Activated CD8-positive, alpha-beta T cell treated with anti-CD3 and anti-CD28 coated beads, Interleukin-2, amount 10 ng/mL, durations not matched to agents 7 days and 5 days (primary cell): ENCODE measurements around the gene CHAC1. TPM values are rescaled to one million over a fixed set of nuclear protein-coding genes. Genes with fewer than 3 reads are reported as not detected.

ENCODE experiments used
- ATAC-seq: fragments of 150-1000 bp; cut with Tn5 transposase; one replicate; pipeline ENCODE4 v1.10.0; 2021; ENCODE audit warnings: moderate library complexity
- CTCF ChIA-PET: fragments of 350-600 bp; sonication (Branson Sonifier 250); formaldehyde crosslinking; loops from one replicate; lab custom pipeline; 2021; ENCODE audit warnings: antibody characterized with exemption; lab: Charles Lee
- POLR2A ChIA-PET: fragments of 350-600 bp; sonication (Branson Sonifier 250); formaldehyde crosslinking; loops from one replicate; lab custom pipeline; 2021; ENCODE audit warnings: antibody characterized with exemption; lab: Charles Lee
- DNase-seq: peaks from one replicate; pipeline ENCODE4 v3.0.0-alpha.2; 2020
- H3K27ac Mint-ChIP-seq: one replicate; pipeline ENCODE4 v1.8.0; 2021; ENCODE audit warnings: mild to moderate bottlenecking, mixed read lengths
- H3K27me3 Mint-ChIP-seq: one replicate; pipeline ENCODE4 v1.8.0; 2021; ENCODE audit warnings: low read depth, mixed read lengths
- H3K36me3 Mint-ChIP-seq: one replicate; pipeline ENCODE4 v1.8.0; 2021; ENCODE audit warnings: low read depth, mixed read lengths
- H3K4me1 Mint-ChIP-seq: one replicate; pipeline ENCODE4 v1.8.0; 2021; ENCODE audit warnings: low read depth, mixed read lengths
- H3K4me3 Mint-ChIP-seq: one replicate; pipeline ENCODE4 v1.8.0; 2021; ENCODE audit warnings: mild to moderate bottlenecking, mixed read lengths
- H3K9me3 Mint-ChIP-seq: one replicate; pipeline ENCODE4 v1.8.0; 2022; ENCODE audit warnings: mixed read lengths; ENCODE audit not compliant: insufficient read depth
- total RNA-seq, 2 experiments: library from RNA; stranded (reverse); gene quantifications; one replicate each; pipeline ENCODE4 v1.2.3, GENCODE V29; 2021

The CHAC1 gene
- total RNA-seq, 2 experiments from 2014 or later = 8.3 to 8.9 TPM

DNA sequence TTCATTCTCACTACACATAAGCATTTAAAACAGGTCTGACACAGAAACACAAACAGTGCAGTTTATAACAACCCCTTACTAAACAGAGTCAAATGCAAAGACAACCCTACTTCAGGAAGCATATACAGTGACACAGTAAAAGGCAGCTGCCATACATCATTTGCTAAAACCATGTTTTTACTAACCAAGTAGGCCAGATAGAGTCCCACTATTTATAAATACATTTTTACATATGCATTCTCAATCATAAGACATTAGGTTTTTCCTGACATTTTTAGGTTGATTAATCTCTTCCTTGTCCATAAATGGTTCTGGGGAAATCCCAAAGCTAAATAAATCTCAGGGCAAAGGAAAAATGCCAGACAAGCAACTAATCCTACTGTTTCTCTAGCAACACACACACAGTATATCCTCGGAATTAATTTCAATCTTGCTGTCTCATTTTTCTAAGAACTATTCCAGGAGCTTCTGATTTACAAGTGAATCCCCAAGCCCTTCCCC is 39.0 kb downstream of the CHAC1 start:
- ChIA-PET POLR2A (interaction anchor here (0.8 to 1.1 kb wide), 3 partner anchors 9 to 134 kb away, joined by 3 to 4 read pairs (median 4); no protein-coding TSS in a partner anchor), CTCF (interaction anchor here (0.9 to 1.7 kb wide), 4 partner anchors 9 to 98 kb away, joined by 3 to 4 read pairs (median 3); partner anchors contain the start of gene VPS18)
- H3K27me3 Mint-ChIP-seq = no peaks in the 10 kb centered on the region
- no peak overlapping the region for H3K27ac Mint-ChIP-seq
- no peak for ATAC-seq
- peaks cover 39% of the 10 kb centered on the region for H3K36me3 Mint-ChIP-seq
- H3K4me1 Mint-ChIP-seq = peaks cover 10% of the 10 kb centered on the region
- no peaks in the 10 kb centered on the region for H3K9me3 Mint-ChIP-seq
- H3K4me3 Mint-ChIP-seq = no peak overlapping the region
- DNase-seq = no peak

DNA sequence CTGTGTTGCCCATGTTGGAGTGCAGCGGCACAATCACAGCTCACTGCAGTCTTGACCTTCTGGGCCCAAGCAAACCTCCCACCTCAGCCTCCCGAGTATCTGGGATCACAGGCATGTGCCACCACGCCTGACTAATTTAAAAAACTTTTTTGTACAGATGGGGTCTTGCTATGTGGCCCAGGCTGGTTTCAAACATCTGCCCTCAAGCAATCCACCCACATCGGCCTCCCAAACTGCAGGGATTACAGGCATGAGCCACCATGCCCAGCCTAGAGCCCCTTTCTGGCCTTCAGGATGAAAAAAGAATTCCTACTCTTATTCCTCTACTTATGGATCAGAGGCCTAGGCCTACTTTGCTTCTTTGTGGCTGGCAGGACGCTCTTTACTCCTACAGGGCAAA is 39.6 kb downstream of the CHAC1 start:
- peaks cover 10% of the 10 kb centered on the region for H3K4me1 Mint-ChIP-seq
- POLR2A ChIA-PET = interaction anchor here (0.8 to 1.1 kb wide), 2 partner anchors 17 to 135 kb away, joined by 4 read pairs; no protein-coding TSS in a partner anchor
- H3K27ac Mint-ChIP-seq = no peak overlapping the region
- no peak for ATAC-seq
- no peak for DNase-seq
- CTCF ChIA-PET = interaction anchor here (0.7 to 1.7 kb wide), 3 partner anchors 10 to 99 kb away, joined by 3 to 4 read pairs (median 3); partner anchors contain the start of gene VPS18
- H3K4me3 Mint-ChIP-seq = no peak overlapping the region
- H3K36me3 Mint-ChIP-seq = peaks cover 37% of the 10 kb centered on the region
- H3K9me3 Mint-ChIP-seq = no peaks in the 10 kb centered on the region
- H3K27me3 Mint-ChIP-seq = no peaks in the 10 kb centered on the region

DNA sequence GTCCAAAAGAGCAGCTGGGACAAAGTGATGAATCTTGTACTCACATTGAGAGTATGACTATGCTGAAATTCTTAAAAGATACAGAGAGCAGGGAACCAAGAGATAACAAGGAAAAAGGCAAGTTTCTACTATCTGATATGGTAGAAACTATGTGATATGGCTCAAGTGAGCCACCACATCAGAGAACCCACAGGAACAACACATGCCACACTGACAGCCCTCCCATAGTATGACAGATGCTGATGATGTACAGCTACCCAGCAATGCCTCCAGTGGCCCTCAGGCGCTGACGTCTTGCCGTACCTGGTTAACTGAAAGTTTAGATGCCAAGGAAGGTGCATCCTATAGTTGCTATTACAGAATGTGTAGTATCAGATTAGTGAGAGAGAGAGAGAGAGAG is 42.4 kb downstream of the CHAC1 start:
- Mint-ChIP-seq H3K4me3 (no peak overlapping the region), H3K27ac (peak overlapping the region; percentile 35), H3K36me3 (peaks cover 30% of the 10 kb centered on the region), H3K9me3 (no peaks in the 10 kb centered on the region), H3K4me1 (peaks cover 10% of the 10 kb centered on the region), H3K27me3 (no peaks in the 10 kb centered on the region)
- ChIA-PET CTCF (no interaction called here), POLR2A (no interaction called here)
- ATAC-seq (peak; percentile 72), DNase-seq (peak; percentile 29)

DNA sequence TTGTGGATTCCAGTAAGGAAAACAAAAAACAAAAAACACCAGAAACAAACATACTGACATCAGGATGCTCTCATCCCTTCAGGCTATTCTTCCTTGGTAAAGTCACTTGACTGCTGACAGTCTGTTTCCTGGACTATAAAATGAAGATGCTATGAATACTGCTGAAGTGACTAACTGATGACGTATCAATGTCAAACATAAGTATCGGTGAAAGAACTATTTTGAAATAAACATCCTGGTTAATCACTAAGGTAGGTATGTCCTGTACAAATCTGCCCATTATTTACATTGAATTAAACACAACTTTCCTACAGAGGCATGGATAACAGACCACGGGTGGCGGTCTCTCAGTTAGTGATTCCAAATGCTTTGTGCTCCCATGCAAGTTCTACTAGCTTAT is 45.9 kb downstream of the CHAC1 start:
- no peak overlapping the region for H3K27ac Mint-ChIP-seq
- ATAC-seq (no peak), DNase-seq (no peak)
- POLR2A ChIA-PET = no interaction called here
- no peak overlapping the region for H3K4me3 Mint-ChIP-seq
- no peaks in the 10 kb centered on the region for H3K27me3 Mint-ChIP-seq
- H3K9me3 Mint-ChIP-seq = no peaks in the 10 kb centered on the region
- peaks cover 10% of the 10 kb centered on the region for H3K4me1 Mint-ChIP-seq
- peaks cover 25% of the 10 kb centered on the region for H3K36me3 Mint-ChIP-seq
- CTCF ChIA-PET = interaction anchor here (0.7 to 1.5 kb wide), 3 partner anchors 30 to 93 kb away, joined by 3 to 4 read pairs (median 3); no protein-coding TSS in a partner anchor

DNA sequence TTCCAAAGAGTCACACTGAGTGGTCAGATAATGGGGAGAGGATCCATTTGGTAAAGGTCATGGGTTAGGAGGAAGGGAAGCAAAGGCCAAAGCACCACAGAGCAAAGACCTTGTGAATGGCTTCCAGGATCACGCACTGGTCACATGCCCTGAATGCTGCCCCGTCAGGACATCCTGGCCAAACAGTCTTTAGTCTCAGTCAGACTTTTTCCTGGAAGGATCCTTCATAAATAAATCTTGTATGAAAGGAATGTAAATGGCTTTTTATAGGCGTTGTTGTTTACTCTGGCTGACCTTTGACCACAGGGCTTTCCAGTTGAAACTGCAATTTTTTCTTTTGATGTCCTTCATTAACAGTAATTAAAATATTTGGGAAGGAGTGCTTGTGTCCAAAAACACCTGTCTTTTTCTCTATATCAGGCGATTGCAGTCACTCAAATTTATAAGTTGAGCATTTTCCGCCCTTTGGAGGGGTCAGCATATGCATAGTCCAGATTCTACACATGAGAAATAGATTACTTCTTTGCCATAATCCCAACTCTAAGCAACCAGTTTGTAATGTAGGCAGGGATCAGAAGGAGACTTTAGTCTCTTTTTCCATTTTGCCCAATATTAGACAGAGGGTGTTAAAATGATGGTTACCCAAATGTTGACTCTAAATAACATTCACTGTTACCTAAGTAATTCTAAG is 48.4 kb downstream of the CHAC1 start:
- CTCF ChIA-PET = interaction anchor here (0.8 kb wide), 1 partner anchor 20 kb away, joined by 4 read pairs; no protein-coding TSS in a partner anchor

DNA sequence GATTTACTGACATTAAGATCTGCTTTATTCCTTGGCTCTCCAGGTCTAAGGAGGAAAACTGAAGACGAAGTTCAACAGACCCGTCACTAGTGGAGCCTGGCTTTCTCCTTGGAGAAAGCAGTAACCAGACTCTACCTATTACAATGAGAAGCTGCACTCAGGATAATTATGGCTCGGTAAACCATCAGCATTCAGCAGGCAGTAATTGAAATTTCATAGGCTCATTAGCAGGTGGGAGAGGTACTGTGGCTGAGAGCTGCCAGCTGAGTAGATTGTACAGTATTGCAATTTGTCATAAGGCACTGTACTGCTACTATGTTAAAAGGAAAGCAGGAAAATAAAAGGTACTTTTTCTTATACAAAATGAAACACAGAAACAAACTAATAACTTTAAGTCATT is 51.2 kb downstream of the CHAC1 start:
- POLR2A ChIA-PET = no interaction called here
- no peak overlapping the region for H3K27ac Mint-ChIP-seq
- DNase-seq (no peak), ATAC-seq (no peak)
- H3K9me3 Mint-ChIP-seq = no peaks in the 10 kb centered on the region
- CTCF ChIA-PET = interaction anchor here (1.0 to 1.6 kb wide), 2 partner anchors 101 to 181 kb away, joined by 3 read pairs; no protein-coding TSS in a partner anchor
- no peaks in the 10 kb centered on the region for H3K4me1 Mint-ChIP-seq
- peaks cover 29% of the 10 kb centered on the region for H3K36me3 Mint-ChIP-seq
- H3K4me3 Mint-ChIP-seq = no peak overlapping the region
- H3K27me3 Mint-ChIP-seq = no peaks in the 10 kb centered on the region

More for the DNA sequence above, 48.4 kb downstream of the CHAC1 start:
- Mint-ChIP-seq H3K4me3 (no peak overlapping the region), H3K27me3 (no peaks in the 10 kb centered on the region), H3K27ac (no peak overlapping the region), H3K9me3 (no peaks in the 10 kb centered on the region), H3K36me3 (peaks cover 30% of the 10 kb centered on the region), H3K4me1 (no peaks in the 10 kb centered on the region)
- POLR2A ChIA-PET = no interaction called here
- DNase-seq (no peak), ATAC-seq (no peak)

Other genes with a start within 250 kb of the CHAC1 start
- 10 to 100 TPM; 34.0 to 35.1 TPM for gene RMDN3, start 198.2 kb upstream of the CHAC1 start, total RNA-seq
- 10 to 100 TPM; 50.6 to 50.8 TPM for gene GCHFR, start 189.4 kb upstream of the CHAC1 start, total RNA-seq
- 1 to 10 TPM; 1.1 to 1.2 TPM for gene C15orf62, start 183.5 kb upstream of the CHAC1 start, total RNA-seq
- 10 to 100 TPM; 29.4 to 35.6 TPM for gene ZFYVE19, start 146.4 kb upstream of the CHAC1 start, total RNA-seq
- gene DNAJC17, start 146.0 kb upstream of the CHAC1 start, total RNA-seq = 10 to 100 TPM; 42.9 to 47.2 TPM
- not detected for gene PPP1R14D, start 124.8 kb upstream of the CHAC1 start, total RNA-seq
- gene SPINT1, start 109.4 kb upstream of the CHAC1 start, total RNA-seq = 1 to 10 TPM; 3.1 to 4.3 TPM
- gene RHOV, start 79.2 kb upstream of the CHAC1 start, total RNA-seq = not detected
- 10 to 100 TPM; 17.8 to 18.4 TPM for gene VPS18, start 59.0 kb upstream of the CHAC1 start, total RNA-seq
- gene DLL4, start 24.1 kb upstream of the CHAC1 start, total RNA-seq = not detected
- gene INO80, start 162.8 kb downstream of the CHAC1 start, total RNA-seq = 10 to 100 TPM; 23.8 to 28.1 TPM